ENCODE data around the gene ELP2.
"Not testable (repeated sequence)": the region's sequence is repeated elsewhere in the genome, so short reads cannot be mapped to it uniquely, and the experiment has no call there.

Gene ELP2

DNA sequence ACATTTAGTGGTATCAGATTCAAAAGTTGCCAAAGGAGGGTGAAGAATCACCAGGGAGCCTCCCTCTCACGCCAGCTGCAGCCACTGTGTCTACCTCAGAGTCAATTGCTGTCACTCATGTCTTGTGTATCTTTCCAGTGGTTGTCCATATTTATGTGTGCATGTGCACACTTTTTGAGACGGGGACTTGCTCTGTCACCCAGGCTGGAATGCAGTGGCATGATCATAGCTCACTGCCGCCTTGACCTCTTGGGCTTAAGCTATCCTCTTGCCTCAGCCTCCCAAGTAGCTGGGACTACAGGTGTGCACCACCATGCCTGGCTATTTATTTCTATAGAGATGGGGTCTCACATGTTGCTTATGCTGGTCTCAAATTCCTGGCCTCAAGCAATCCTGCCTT is 61.6 kb downstream of the ELP2 start:
- no peak for DNase-seq (ENCODE audit: low read depth in 2 of 2)

DNA sequence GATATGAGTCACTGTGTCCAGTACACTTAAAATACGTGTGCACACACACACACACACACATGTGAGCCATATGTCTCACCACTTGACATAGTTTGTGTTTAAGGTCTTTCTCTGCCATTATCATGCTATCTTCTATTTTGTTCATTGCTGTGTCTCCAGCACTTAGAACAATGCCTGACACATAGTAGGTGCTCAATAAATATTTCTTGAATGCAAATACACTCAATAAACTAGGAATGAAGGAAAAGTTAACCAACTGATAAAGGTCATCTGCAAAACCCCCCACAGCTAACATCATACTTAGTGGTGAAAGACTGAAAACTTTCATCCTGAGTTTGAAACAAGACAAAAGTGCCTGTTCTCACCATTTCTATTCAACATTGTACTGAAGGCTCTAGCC is 62.0 kb downstream of the ELP2 start:
- DNase-seq (ENCODE audit: low read depth in 2 of 2): no peak

DNA sequence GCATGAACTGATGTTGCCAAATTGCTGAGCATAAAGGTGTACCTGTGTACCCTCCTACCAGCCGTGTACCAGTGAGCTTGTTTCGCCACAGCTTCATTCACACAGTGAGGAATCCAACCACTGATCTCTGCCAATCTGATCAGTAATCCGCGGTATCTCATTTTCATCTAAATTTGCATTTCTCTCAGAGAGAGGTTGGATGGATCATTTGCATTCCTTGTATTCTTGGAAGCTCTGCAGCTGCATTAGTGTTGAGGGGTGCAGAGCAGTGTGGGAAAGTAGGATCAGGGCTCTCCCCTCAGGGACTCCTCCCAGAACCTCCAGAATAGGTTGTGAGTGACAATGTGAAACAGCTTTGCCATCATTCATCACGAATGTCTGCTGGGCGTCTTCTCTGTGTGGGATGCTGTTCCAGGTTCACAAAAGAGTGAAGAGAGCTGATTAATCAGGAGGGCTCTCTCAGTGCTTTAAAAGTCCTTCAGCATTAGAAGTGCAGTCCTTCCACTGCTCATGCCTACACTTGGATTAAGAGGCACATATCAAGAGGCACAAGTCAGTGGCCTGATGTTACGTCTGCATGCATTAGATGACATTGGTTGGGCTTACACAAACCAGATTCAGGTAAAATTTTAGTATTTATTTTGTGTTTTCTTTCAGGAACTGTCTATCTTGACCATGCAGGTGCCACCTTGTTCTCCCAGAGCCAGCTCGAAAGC is 65.1 kb downstream of the ELP2 start:
- DNase-seq (ENCODE audit: low read depth in 2 of 2): no peak

DNA sequence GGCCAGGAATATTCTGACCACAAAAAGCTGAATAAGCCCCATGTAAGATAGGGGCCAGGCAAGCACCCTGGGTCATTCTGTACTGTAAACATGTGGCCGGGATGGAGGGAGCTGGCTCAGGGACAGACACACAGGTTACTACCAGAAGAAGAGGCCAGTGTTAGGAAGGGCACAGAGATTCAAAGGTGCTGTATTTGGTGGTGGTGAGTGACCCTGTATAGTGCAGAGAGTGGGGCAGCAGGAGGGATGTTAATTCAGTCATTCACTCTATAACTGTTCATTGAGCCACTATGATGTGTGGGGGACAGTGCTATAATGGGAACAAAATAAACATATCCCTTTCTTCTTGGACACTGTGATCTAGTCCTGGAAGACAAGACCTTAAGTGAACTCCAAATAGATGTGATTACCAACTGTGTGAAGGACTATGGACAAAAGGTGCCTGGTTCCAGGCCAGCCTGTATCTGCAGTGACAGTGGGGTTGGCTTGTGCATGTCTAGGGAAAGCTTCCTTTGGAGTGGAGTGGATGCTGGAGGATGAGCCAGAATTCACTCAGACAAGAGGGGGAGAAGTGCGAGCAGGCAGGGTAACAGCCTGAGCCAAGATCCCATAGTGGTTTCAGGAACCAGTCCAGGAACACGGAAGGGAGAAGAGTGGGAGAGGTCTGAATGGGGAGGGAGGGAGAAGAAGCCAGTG is 65.9 kb downstream of the ELP2 start:
- DNase-seq (ENCODE audit: low read depth in 2 of 2): no peak

DNA sequence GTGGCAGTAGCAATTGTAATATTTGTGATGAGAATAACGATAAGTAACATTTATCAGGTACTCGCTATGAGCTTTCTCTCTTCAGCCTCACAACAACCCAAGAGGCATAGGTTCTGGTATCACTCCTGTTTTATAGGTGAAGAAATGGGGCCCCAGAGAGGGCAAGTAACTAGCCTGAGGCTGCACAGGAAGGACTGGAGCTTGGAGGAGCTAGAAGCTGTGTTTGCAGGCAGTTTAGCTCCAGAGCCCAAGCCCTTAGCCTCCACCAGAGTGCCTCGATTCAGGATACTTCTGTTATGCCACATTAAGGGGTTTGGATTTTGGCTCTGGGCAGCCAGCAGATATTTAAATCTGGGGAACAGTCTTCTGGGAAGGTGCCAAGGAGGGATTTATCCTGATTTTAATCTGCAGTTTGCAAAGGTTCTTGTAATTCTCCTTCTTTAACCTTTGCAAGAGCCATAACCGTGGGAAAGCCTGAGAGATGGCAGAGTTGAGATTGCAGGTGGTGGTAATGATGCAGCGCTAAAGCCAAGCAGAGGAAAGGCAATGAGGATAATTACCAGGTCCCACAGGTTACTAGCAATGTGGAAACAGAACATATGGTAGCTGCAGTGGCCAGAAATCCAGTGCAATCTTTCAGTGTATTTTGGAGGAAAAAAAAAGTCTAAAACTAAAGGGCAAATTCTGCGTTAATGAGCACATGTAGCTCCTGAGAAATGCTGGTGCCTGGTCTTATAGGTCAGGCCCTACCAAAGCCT is 66.7 kb downstream of the ELP2 start:
- no peak for DNase-seq (ENCODE audit: low read depth in 2 of 2)

DNA sequence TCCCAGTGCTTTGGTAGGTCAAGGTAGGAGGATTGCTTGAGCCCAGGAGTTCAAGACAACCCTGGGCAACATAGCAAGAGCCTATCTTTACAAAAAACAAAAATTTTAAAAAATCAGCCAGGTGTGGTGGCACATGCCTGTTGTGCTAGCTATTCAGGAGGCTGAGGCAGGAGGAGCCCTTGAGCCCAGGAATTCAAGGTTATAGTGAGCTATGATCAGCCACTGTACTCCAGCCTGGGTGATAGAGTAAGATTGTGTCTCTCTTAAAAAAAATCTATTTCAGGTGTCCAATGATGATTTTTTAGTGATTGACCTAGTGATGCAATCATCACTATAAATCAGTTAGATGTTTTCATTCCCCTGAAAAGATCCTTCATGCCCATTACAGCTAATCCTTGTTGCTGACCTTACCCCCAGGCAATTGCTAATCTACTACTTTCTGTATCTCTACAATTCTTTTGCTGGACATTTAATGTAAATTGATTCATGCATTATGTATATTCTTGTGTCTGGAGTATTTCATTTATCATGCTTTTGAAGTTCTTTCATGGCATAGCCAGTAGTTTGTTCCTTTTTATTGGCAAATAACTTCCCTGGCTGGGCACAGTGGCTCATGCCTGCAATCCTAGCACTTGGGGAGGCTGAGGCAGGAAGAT is 67.9 kb downstream of the ELP2 start:
- no peak for DNase-seq (ENCODE audit: low read depth in 2 of 2)

DNA sequence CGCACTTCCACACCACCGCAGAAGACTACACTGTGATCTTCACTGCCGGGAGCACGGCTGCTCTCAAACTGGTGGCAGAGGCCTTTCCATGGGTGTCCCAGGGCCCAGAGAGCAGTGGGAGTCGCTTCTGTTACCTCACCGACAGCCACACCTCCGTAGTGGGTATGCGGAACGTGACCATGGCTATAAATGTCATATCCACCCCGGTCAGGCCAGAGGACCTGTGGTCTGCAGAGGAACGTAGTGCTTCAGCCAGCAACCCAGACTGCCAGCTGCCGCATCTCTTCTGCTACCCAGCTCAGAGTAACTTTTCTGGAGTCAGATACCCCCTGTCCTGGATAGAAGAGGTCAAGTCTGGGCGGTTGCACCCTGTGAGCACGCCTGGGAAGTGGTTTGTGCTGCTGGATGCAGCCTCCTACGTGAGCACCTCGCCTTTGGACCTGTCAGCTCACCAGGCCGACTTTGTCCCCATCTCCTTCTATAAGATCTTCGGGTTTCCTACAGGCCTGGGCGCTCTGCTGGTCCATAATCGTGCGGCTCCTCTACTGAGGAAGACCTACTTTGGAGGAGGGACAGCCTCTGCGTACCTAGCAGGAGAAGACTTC is 70.1 kb downstream of the ELP2 start:
- DNase-seq (ENCODE audit: low read depth in 2 of 2): no peak

DNA sequence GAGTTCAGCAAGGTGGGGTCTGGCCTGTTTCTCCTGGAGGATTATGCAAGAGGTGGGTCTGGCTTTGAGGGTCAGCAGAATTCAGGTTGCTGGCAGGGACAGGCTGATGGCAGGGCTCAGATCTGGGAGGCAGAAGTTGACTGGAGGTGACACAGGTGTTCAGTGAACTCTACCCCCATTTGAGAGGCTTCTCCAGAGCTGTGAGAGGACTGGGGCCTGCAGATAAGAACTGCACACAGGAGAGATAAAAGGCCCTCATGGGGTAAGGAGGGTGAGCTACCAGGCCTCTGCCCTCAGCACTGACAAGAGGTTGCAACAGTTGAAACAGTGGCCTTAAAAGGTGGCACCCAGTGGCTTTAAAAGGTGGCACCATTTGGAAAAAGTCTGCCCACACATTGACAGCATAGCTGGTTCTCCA is 70.7 kb downstream of the ELP2 start:
- no peak for DNase-seq (ENCODE audit: low read depth in 2 of 2)

DNA sequence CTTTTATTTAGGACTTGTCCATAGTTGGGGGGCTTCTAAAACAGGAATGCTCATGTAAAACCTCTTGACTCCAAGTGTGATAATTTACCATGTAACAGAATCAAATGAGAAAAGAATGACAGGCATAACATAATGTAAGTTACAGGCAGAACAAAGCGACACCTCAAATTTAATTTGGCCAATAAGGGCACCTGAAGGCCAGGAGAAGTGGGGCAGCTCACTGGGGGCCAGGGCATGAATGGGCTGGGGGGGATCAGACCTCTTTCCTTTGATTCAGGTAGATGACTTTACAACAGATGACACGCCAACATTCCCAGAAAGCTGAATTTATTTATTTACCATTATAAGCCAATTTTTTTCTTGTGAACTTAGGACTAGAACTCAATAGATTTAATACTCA is 72.1 kb downstream of the ELP2 start:
- DNase-seq (ENCODE audit: low read depth in 2 of 2): no peak

DNA sequence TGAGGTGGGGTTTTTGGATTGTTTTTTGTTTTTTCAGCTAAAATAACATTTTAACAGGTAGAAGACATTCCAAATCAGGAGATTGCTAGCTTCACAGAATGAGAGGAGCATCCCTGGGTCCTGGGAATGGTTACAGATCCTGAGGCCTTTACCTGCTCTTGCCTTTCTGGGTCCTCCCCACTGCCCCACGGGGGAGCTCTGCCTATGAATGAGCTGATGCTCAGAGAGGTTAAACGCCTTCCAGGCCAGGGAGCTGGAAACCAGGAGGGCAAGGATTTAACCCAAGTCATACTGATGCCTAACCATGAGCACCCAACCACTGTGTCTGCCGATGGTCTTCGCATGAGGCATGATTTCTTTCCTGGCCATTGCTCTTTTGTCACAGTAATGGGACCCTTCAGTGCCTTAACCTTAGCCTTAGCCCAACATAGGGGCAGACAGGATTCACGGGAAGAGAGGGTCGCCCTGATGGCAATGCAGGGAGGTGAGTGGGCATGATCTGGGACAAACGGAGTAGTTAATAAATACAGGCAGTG is 73.7 kb downstream of the ELP2 start:
- no peak for DNase-seq (ENCODE audit: low read depth in 2 of 2)

DNA sequence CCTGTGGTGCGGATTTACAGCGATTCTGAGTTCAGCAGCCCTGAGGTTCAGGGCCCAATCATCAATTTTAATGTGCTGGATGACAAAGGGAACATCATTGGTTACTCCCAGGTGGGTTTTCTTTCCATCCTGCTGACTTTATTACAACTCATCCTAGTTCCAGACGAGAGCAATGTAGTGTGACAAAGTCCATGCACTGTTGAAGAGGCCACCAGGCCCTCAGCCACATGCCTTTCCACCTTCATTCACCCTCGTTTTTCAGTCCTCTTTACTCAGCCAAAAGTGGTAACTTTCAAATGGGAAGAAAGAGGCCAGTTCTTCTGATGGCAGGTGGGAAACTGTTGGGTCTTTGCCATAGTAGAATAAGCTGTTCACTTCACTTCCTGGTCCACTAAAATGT is 75.5 kb downstream of the ELP2 start:
- no peak for DNase-seq (ENCODE audit: low read depth in 2 of 2)

DNA sequence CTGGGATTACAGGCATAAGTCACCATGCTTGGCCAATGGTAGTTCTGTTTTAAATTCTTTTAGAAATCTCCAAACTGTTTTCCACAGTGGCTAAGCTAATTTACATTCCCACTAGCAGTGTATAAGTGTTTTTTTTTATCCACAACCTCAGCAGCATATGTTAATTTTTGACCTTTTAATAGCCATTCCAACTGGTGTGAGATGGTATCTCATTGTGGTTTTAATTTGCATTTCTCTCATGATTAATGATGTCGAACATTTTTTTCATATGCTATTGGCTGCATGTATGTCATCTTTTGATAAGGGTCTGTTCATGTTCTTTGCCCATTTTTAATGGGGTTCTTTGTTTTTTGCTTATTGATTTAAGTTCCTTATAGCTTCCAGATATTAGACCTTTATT is 77.6 kb downstream of the ELP2 start:
- no peak for DNase-seq (ENCODE audit: low read depth in 2 of 2)

DNA sequence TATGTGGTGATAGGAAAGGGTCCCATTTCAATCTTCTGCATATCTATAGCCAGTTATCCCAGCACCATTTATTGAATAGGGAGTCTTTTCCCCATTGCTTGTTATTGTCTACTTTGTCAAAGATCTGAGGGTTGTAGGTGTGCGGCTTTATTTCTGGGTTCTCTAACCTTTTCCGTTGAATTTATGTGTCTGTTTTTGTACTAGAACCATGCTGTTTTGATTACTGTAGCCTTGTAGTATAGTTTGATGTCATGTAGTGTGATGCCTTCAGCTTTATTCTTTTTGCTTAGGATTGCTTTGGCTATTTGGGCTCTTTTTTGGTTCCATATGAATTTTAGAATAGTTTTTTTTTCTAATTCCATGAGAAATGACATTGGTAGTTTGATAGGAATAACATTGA is 78.3 kb downstream of the ELP2 start:
- not testable (repeated sequence) for DNase-seq (ENCODE audit: low read depth in 2 of 2)

DNA sequence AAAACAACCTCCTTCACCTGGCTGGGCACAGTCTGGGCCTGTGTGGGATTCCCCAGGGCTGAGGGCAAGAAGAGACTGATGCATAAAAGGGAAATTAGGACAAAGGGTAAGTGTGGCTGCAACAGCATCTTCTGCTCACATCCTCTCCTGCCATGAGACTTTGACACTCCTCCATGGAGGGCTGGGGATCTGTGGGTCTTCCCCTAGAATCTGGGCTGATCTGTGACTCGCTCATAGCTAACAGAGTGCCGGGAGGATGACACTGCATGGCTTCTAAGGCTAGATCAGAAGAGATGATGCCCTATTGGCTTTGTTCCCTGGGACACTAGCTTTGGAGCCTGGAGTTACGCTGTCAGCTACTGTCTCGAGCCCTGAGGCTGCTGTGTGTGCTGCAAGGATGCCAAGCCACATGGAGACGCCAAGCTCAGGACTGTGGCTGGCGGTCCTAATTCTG is 81.9 kb downstream of the ELP2 start:
- DNase-seq (ENCODE audit: low read depth in 2 of 2): no peak

DNA sequence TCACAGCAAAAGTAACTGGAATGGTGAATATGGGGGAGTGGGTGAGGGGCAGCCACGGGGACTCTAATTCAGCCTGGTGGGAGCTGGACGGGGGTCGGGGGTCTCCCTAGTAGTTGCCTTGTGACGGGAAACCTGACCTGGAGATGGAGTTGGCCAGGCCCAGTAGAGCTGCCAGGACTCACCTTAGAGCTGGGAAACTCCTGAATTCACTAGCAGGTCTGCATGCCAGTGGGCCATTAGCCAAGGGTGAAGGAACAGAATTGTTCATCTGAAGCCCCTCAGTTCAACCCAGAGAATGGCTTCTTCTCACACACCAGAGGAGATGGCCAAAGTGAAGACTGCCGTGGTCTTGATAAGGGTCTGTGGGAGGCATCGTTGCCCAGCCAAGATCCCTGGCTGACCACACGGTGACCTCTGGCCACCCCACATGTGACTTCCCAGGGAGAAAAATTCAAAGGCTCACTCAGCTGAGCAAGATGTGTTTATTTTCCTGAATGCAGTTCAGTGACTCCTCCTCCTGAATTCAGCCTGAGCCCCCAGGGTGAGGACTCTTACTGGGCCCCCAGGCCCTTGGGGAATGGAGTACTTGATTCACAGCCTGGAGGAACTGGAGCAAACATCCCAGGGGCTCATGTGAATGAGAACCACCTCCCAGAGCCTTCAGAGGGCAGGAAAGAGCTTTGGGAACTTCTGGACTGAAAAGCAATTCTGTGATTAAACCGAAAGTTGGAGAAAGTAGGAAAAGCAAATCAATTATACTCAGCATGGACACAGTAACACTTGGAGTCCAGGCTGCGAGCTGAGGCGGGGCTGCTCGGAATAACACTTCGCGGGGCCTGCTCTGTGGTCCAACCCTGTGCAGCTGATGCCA is 82.8 kb downstream of the ELP2 start:
- no peak for DNase-seq (ENCODE audit: low read depth in 2 of 2)

DNA sequence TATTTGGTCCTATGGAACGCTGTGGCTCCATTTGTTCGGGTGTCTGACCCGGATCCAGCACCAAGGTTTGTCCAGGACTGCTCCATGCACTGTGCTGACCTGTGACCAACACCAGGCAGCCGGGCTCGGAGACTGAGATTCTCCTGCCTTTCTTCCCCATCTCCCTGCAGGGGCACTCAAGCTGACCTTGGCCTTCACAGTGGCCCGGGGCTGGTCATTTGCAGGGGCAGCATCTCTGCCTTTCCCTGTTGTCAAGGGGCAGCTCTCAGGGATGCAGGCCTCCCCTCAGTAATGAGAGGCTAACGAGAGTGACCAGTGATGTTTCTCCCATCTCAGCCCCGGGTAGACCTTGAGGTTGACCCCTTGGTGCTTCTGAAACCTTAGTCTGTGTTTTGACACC is 85.1 kb downstream of the ELP2 start:
- no peak for DNase-seq (ENCODE audit: low read depth in 2 of 2)

DNA sequence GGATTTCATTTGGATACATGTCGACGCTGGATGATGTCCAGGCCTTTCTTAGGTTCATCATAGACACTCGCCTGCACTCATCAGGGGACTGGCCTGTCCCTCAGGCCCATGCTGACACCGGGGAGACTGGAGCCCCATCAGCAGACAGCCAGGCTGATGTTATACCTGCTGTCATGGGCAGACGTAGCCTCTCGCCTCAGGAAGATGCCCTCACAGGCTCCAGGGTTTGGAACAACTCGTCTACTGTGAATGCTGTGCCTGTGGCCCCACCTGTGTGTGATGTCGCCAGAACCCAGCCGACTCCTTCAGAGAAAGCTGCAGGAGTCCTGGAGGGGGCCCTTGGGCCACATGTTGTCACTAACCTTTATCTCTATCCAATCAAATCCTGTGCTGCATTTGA is 85.9 kb downstream of the ELP2 start:
- no peak for DNase-seq (ENCODE audit: low read depth in 2 of 2)

DNA sequence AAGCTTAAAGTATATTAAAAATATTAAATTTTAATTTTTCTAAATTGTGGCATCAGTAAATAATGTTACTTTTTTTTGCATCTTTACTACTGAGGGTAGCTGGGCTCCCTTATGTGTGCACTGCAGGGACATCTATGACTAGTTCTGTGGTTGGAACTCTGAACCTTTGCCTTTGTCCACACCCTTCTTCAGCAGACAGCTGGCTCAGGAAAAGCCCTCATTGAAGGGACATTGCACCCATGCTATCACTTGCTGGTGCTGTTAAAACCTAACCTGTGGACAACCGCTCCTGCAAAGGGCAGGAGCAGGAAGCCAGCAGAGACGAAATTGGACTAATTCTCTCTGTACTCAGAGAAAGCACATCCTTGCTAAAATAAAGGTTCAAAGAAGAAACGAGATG is 87.6 kb downstream of the ELP2 start:
- DNase-seq (ENCODE audit: low read depth in 2 of 2): no peak

DNA sequence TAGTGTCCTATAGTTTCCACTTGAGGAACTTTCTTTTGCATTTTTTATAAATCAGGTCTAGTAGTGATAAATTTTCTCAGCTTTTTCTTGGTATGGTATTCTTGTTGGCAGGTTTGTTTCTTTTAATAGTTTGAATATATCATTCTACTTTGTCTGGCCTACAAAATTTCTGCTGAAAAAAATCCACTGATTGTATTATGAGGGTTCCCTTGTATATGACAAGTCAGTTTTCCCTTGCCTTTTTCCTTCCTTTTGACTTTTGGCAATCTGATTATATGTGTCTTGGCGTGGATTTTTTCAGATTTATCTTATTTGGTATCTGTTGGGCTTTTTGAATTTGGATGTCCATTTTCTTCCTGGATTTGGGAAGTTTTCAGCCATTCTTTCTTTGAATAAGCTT is 99.5 kb downstream of the ELP2 start:
- no peak for DNase-seq (ENCODE audit: low read depth in 2 of 2)
